Hematopoietic multipotent progenitor cell treated with erythropoietin and hydrocortisone succinate and interleukin-3 and kit ligand, for 17 days (in vitro differentiated cells): ENCODE results near the gene ANKMY1.

Experiments used
- DNase-seq: peaks from one replicate; pipeline ENCODE4 v3.0.0-alpha.2; 2015; ENCODE audit warnings: low spot score

The ANKMY1 gene

DNA sequence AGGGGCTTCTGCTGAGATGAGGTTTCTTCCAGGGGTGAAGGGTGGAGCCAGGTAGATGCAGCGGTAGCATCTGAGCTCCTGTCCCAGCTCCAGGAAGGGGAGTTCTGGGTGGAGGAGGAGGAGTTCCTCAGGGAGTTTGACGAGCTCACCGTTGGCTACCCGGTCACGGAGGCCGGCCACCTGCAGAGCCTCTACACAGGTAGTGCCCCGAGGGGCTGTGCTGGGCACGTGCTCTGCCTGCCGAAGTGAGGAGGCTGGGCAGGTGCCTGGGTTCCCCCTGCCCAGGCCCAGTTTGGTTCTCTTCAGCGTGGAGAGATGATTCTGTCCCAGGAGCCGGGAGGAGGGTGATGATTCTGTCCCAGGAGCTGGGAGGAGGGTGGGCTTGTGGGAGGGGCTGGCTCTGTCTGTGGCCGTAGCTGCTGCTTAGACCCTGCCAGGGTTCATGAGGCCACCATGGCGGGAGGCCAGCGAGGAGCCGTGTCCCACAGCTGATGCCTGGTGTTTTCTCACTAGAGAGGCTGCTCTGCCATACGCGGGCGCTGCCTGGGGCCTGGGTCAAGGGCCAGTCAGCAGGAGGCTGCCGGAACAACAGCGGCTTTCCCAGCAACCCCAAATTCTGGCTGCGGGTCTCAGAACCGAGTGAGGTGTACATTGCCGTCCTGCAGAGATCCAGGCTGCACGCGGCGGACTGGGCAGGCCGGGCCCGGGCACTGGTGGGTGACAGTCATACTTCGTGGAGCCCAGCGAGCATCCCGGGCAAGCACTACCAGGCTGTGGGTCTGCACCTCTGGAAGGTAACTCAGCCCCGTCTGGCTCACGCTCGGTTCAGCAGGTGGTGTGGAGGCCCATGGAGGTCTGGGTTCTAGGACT, 37.0 kb upstream of the ANKMY1 start:
- no peak for DNase-seq

DNA sequence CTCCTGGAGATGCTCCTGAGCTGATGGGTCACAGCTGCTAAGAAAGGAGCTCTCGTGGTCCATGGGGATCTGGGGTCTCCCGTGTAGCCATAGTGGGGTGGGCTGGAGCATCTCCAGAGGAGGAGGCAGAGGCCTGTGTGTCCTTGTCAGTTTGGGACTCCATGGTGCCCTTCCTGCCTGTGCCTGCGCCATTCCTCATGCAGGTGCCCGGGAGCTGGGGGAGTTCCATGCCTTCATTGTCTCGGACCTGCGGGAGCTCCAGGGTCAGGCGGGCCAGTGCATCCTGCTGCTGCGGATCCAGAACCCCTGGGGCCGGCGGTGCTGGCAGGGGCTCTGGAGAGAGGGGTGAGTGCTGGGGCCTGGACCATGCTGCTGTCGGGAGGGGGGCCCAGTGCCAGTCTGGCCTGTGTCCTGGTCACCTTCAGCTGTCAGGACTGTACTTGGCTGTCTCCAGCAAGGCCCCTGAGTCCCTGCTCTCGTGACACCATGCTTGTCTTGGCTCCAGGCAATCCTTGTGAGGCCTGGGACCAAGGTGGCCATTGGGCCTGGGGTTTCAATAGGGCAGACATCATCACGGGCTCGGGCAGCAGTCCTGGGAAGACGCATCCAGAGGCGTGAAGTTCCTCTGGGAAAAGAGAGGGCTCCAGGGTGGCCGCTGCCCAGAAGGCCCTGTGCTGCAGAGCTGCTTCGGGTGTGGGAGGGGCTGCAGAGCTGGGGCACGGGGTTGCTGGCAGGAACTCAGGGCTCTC, 36.1 kb upstream of the ANKMY1 start:
- DNase-seq, result no peak

DNA sequence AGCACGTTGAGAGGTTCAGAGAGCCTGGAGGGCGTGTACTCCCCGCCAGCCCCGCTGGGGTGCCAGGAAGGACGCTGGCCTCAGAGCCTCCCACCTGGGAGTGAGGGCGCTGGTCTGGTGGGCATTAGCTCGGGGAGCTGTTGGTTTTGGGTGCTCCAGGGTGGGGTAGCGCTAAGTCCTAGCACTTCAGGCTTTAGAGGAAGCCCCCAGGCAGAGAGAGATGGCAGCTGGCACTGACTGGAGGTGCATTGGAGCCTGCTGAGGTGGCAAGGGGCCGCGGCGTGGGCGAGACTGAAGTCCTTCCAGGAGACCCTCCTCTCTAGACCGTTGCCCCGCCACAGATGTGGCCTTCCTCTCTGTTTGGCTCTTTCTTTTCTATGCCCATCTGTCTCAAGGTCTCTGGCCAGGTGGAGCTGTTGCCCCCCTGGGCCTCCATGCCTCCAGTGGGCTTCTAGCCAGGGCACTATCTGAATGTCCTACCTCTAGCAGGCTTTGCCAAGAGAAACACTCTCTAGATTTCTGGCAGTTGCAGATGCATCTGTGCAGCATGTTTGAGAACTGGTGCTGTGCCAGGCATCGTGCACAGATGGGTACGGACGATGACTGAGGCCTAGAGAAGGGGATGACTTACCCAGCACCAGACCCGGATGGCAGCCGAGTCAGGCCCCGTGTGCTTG, 35.4 kb upstream of the ANKMY1 start:
- DNase-seq, result no peak

DNA sequence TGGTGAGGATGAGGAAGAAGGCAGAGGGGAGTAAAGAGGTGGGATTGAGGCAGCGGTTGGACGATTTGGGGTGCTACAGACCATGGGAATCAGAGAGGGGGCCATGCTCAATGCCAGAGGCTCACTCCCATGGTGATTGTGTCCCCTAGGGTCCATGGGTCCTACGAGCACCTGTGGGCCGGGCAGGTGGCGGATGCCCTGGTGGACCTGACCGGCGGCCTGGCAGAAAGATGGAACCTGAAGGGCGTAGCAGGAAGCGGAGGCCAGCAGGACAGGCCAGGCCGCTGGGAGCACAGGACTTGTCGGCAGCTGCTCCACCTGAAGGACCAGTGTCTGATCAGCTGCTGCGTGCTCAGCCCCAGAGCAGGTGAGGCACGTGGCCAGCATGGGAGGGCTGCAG, 34.0 kb upstream of the ANKMY1 start:
- no peak for DNase-seq

DNA sequence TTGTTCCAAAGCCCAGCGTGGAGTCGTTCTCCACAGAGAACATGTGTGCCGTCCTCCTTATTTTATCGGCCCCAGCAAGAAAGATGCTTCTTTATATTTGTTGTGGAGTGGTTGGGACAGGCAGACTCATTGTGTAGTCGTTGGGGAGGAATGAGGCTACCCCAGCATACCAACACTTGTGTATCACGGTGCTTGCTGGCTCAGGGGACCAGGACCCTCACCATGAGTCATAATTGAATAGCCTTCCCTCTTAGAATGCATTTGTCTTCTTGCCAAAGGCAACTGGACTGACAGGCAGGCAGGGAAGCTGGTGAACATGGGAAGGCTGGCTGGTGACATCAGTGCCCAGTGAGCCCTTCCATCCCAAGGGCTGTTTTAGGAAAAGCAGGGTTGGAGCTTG, 33.4 kb upstream of the ANKMY1 start:
- no peak for DNase-seq

DNA sequence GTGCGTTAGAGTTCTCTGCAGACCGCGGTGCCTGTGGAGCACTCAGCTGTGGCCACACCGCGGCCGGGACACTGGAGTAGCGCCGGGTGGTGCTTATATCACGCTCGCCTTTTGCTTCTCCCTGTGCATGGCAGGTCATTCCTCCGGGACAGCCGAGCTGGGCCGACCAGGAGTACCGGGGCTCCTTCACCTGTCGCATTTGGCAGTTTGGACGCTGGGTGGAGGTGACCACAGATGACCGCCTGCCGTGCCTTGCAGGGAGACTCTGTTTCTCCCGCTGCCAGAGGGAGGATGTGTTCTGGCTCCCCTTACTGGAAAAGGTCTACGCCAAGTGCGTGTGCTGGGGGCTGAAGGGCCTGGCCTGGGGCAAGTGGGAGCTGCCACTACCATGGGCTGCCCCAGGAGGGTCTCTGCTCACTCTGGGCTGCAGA, 32.9 kb upstream of the ANKMY1 start:
- DNase-seq, result no peak

DNA sequence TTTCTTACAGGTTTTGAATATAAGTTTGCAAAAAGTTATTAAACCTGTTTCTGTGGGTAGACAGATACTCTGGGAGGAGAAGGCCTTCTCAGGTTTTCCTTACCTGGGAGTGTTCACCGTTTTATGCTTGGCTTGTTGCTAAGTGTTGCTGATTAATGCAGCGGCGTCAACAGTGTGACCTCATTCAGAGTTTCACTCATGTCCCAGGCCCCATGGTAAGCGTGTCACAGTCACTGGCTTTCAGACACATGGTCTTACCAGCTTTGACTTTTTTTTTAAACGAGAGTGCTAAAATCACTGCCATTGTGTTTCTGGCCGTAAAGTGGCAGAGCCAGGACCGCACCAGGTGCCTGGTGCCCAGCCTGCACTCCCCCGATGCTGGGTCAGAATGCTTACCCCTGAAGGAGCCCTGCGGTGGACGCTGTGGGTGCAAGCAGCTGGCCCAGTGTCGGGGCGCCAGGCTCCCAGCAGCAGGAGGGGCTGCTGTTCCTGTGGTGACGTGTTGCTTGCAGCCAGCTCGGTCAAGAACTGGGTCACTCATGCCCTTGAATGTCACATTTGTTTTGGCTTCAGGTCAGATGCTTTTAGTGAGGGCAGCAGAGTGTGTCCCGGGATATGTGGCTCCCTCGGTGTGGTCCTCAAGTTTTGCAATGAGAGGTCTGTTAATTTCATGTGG, 32.2 kb upstream of the ANKMY1 start:
- no peak for DNase-seq

DNA sequence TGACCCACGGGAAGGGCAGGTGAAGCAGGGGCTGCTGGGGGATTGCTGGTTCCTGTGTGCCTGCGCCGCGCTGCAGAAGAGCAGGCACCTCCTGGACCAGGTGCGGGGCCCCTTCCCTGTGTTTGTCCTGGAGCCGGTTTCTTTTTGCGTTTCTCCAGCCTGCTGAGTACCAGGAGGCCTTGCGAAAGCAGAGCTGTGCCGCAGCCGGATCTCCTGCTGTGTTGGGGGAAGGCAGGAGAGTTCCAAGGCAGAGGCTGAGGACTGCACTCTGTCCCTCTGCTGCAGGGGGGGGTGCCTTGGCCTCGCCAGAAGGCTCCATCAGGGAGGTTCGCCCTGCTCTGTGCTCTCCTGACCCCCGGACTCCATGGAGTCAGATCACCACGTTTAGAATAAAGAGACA, 31.6 kb upstream of the ANKMY1 start:
- no peak for DNase-seq

DNA sequence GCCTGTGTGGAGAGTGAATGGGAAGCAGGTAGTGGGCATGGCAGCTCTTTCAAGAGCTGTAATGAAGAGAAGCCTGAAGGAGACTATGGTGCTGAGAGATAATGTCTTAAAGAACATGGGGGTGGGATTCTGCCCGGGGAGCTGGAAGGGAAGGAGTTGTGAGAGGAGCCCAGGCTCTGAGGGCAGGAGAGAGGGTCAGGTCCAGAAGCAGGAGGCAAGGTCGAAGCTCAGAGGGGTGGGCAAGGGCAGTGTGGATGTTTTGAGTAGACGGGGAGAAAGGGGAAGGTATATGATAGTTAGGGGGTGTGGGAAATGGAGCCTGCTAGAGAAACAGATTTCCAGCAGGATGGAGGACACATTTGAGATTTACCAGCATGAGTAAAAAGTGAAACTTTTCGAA, 30.9 kb upstream of the ANKMY1 start:
- no peak for DNase-seq

DNA sequence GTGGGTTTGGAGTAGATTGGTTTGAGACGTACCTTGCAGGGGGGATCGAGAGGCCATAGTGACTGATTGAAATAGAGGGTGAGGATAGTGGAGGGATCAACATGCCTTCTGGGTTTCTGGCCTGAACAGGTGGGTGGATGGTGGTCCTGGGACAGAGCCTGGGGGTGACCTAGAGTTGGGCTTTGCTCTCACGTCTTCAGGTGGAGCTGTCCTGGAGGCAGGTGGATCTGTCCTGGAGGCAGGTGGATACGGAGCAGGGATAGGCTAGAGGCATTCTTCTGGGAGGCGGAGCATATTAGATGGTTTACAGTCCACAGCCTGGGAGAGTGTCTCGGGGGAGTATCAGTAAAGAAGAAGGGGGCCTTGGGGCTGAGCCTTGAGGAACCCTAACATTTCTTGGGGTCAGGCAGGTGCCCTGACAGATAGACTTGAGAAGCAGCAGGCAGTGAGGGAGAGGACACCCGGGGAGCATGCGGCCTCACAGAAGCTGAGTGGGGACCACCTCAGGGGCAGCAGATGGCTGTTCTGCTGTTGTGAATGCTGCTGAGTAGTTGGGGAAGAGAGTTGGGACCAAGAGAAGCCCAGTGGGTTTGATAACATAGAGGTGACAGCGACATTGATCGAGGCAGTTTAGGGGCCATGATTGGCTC, 30.3 kb upstream of the ANKMY1 start:
- no peak for DNase-seq

DNA sequence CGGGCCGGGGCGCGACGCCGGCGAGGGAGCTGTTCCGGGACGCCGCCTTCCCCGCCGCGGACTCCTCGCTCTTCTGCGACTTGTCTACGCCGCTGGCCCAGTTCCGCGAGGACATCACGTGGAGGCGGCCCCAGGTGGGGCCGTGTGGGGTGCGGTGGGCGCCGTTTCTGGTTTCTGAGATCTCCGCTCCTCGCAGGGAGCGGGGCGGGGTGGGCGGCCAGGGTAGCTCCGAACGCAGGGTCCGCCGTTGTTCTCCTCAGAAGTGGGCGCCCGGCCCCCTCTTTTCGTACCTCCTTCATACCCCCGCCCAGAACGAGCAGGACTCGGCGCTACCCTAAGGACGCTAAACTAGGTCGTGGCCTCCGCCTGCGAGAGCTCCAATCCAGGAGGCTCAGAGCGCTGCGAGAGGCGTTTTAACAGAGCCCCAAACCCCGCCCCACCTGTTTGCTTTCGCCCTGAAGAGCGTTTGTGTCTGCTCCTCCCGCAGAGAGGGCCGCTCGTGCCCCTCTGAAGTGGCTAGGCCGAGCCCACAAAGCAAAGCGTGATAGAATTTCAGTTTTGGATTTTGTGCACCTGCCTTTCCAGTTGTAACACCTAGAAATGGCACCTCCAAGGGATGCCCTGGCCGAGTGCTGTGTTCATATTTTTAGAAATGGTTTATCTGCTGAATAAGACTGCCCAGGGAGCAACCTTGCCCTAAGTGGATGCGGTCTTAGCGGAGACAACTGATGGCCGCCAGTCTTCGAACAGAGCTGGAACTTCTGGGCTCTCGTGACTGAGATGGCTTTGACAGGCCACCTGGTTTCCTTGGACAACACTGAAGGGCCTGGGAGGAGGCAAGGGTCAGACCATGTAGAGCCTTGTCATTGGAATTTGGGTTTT, 29.4 kb upstream of the ANKMY1 start:
- no peak for DNase-seq

DNA sequence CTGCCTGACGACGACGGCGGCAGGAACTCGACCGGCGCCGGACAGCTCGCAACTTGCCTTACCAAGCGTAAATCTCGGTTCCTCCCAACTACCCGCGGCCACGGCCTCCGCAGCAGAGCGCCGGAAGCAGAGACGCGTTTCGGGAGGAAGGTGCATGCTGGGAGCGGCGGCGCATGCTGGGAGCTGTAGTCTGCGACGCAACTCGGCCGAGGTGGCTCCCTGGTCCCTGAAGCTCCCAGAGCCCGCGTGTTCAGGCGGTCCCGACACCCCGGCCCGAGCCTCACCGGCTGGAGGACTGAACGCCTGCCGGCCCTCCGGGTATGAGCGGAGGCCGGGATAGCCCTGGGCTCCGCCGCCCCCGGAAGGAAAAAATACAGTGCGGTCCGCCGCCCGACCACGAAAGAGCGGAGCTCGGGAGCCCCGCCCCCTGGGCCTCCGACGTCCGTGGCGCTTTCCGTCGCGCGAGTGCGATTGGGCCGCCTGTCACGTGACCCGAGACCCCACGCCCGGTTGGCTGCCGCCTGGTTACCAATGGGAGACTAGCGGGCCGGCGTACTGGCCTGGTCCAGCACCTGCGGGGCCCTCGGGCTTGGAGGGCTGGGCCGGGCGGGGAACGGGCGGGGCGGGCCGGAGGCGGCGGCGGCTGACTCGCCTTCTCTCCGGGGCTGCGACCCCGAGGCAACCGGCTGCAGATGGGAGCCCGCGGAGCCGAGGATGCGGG, 28.6 kb upstream of the ANKMY1 start, which contains the start of gene CAPN10:
Gene CAPN10 (plus strand): TSS at position 537 of the 721 bp plus-strand sequence. CDS start 178 bp downstream, at position 715.
- peak; percentile 98 for DNase-seq

DNA sequence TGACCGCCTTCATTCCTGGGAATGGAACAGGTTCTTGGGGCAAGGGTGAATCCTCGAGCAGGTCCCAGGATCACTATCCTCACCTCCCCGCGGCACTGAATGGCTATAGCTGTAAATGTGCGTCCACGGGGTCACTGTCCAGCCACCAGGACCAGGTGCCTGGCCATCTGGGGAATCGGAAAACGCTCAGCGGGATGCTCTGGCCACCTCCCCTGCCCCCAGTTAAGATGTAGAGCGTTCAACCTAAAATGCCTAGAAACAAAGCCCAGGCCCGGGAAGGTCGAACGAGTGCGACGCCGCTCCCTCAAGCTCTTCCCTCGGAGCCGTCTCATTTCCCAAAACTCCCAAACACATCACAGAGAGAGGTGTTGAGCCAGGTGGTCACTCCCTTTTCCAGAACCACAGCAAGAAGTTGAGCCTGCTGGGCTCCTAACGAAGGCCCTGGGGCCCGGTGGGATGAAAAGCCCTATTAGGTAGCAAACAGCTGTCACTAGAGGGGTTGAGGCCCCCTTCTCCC, 28.0 kb upstream of the ANKMY1 start:
- no peak for DNase-seq

DNA sequence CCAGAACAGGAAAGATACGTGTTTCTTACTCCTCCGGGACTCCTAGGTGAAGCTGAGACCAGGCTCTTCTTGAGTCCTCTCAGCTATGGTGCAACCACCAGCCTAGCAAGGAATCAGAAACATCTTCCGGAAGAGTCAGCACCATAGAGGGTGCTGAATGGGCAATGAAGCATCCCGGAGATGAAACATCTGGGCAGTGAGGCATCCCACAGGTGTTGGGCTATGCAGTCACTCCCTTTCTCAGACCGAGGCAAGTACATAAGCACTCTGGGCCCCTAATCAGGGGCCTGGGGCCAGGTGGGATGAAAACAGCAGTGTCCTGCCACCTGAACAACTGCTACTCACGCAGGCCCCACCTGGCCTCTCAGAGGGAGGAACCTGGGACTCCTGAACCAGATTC, 27.3 kb upstream of the ANKMY1 start:
- DNase-seq, result no peak

DNA sequence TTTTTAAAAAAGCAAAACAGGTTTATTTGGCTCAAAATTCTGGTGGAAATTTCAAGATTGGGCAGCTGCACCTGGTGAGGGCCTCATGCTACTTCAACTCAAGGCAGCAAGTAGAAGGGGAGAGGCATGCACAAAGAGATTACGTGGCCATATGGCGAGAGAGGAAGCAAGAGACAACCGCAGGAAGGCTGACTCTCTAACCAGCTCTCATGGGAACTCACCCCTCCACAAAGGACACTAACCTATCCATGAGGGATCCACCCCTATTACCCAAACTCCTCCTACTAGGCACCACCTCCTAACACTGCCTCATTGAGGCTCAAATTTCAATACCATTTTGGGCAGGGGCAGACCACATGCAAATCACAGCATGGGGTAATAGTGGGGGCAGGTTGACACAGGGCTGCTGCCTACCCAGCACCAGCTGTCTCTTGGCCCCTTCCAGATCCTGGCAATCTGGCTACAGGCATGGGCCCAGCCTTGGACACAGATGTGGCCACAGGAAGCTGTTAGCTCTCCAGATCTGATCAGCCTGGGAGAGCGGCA, 26.8 kb upstream of the ANKMY1 start:
- DNase-seq, result no peak

DNA sequence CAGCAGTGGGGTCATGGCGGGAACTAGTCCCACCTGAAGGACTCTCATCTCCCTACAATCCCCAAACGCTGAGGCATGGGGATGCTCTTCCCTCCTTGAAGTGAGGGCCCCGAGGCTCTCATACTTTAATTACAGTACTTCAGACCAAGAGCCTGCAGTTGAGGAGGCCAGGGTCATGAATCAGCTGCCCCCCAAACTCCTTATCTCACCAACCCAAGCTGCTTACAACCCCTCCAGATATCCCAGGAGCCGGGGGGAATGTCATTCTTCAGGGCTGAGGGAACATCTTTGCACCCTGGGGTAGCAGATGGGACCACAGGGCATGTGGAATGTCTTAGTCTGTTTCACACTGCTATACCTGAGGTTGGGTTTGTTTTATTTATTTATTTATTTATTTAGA, 26.0 kb upstream of the ANKMY1 start:
- no peak for DNase-seq

DNA sequence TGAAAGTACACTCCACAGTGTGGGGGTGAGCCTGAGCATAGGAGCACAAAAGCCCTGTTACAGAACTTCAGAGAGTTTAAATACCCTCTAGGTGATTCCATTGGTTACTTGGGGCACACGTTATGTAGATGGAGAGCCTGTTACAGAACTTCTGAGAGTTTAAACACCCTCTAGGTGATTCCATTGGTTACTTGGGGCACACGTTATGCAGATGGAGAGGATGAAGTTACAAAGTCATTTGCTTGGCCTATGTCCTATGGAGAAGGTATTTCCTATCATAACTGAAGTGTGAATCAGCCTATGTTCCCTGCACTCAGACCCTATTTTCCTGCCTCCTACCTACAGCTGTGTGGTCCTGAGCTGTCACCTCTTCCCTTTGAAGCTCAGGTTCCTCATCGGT, 25.0 kb upstream of the ANKMY1 start:
- no peak for DNase-seq

DNA sequence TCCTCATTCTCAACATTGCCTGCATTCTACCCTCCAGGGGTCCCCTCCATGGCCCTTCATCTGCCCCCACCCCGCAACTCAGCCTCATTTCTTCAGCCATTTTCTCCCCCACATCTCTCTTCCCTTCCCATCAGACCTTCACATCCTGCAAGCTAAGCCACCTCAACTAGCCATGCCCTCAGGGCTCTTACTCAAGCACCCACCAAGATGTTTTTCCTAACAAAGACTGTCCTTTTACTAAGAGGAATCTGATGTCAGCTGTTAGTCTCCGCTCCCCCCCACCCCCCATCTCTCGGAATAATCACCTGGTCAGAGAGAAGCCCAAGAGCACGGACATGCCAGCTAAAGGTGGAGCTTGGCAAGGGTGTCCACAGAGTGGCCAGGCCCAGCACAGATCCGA, 24.0 kb upstream of the ANKMY1 start:
- DNase-seq, result no peak
